IgD-negative memory B cell (primary cell): Measurements from ENCODE around the gene MBNL2. TPM values are rescaled to one million over a fixed set of nuclear protein-coding genes. Genes with fewer than 3 reads are reported as not detected.

Source experiments
- H3K27ac Mint-ChIP-seq, 3 donors: one replicate each; pipeline ENCODE4 v1.8.0; 2020 to 2022; ENCODE audit warnings: mild to moderate bottlenecking in 3 of 3, mixed read lengths in 3 of 3, moderate library complexity in 1 of 3
- H3K27me3 Mint-ChIP-seq: one replicate; pipeline ENCODE4 v1.8.0; 2021; ENCODE audit warnings: mixed read lengths
- H3K36me3 Mint-ChIP-seq: one replicate; pipeline ENCODE4 v1.8.0; 2020; ENCODE audit warnings: mild to moderate bottlenecking, mixed read lengths
- H3K4me1 Mint-ChIP-seq, 3 donors: one replicate each; pipeline ENCODE4 v1.8.0; 2020 to 2022; ENCODE audit warnings: mixed read lengths in 3 of 3, mild to moderate bottlenecking in 1 of 3
- H3K4me3 Mint-ChIP-seq, 4 donors: one replicate each; pipeline ENCODE4 v1.8.0; 2020 to 2022; ENCODE audit warnings: mild to moderate bottlenecking in 4 of 4, mixed read lengths in 4 of 4, moderate library complexity in 3 of 4
- H3K9me3 Mint-ChIP-seq, 3 donors: one replicate each; pipeline ENCODE4 v1.8.0; 2020 to 2021; ENCODE audit warnings: mixed read lengths in 3 of 3, mild to moderate bottlenecking in 1 of 3
- polyA plus RNA-seq: library from polyadenylated mRNA; unstranded; fragments of 300-500 nt; fragmentation: Illumina TruSeq; gene quantifications from one replicate; pipeline ENCODE4 v1.2.3, GENCODE V29; 2021

MBNL2 gene
- polyA plus RNA-seq, 1 donor from 2014 or later, result 15.9 TPM

DNA sequence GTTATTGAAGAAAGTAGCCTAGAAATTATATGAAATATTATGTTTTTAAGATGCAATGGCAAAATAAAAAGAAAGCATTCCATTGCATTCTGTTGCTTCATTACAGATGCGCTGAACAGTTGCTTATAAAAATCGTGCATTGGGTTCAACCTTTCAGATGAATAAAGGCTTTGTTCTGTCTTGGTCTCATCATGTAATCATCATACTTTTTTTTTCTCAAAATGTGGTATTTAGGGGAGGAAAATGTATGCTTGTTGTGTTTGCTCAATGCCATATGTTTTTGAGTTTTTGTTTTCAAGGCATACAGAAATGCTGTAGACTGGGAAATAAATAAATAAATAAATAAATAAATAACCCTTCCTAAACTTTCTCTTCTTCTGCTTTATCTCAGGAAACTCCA, 1.1 kb upstream of the MBNL2 start:
- H3K9me3 Mint-ChIP-seq, result no peaks in the 10 kb centered on the region
- H3K4me3 Mint-ChIP-seq, result peak overlapping the region in 3 of 4 donors; percentile 25 to 89 (median 34)
- peaks cover 16 to 29% (median 26%) of the 10 kb centered on the region in 3 donors for H3K4me1 Mint-ChIP-seq
- no peaks in the 10 kb centered on the region for H3K36me3 Mint-ChIP-seq
- H3K27me3 Mint-ChIP-seq, result no peaks in the 10 kb centered on the region
- H3K27ac Mint-ChIP-seq, result peak overlapping the region in 1 of 3 donors; percentile 95

DNA sequence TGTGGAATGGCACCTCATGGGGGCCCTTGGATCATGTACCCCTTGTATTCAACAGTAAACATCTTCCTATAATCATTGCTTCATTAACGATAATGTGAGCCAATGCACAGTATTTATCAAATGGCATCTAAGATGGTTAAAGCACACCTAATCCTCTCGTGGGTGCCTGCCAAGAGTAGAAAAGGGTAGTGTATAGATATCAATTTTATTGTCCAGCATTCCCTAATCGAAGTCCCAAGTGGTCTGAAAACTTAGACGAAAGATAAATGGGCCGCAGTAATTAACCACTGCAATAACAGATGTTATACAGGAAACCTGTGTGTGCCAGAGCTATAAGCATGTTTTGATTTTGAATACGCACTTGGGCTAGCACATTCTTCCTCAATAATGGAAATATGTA, 667 bp upstream of the MBNL2 start:
- H3K36me3 Mint-ChIP-seq, result no peaks in the 10 kb centered on the region
- H3K27ac Mint-ChIP-seq, result peak overlapping the region in 2 of 3 donors; percentile 95
- peak overlapping the region in 3 of 4 donors; percentile 89 to 98 (median 97) for H3K4me3 Mint-ChIP-seq
- no peaks in the 10 kb centered on the region for H3K9me3 Mint-ChIP-seq
- H3K4me1 Mint-ChIP-seq, result peaks cover 17 to 33% (median 28%) of the 10 kb centered on the region in 3 donors
- H3K27me3 Mint-ChIP-seq, result no peaks in the 10 kb centered on the region

DNA sequence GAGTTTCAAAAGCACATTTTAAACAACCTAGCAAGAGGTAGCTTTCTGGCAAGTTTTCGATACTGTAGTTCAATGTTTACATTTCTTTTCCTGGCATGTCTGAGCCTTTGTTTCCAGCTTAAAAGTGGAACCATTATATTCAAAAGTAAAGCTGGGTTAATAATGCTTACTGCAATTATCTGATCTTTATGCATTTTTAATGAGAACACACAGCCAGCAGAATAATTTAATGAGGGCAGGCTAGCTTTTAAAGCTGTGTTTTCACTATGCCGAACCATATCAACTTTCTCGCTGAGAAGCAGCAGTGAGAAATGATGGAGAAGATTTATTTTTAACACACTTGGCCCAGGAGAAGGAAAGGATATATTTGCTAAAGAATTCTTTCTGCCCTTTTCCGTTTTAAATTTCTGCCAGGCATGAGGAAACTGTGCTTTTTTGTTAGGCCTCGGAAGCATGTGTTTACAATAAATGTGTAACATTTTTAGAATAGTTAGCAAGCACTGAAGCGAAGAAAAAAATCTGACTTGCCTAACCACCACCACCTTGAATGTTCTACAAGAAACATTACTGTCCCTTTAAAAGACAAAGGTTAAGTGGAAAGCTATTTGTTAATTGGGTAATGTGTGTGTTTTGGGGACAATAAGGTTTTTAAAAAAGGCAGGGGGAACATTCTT, 1.0 kb downstream of the MBNL2 start:
- no peaks in the 10 kb centered on the region for H3K36me3 Mint-ChIP-seq
- H3K4me3 Mint-ChIP-seq, result peak overlapping the region; percentile 89 to 98 (median 96)
- no peaks in the 10 kb centered on the region for H3K27me3 Mint-ChIP-seq
- no peaks in the 10 kb centered on the region for H3K9me3 Mint-ChIP-seq
- H3K27ac Mint-ChIP-seq, result peak overlapping the region; percentile 83 to 98 (median 95)
- H3K4me1 Mint-ChIP-seq, result peaks cover 25 to 44% (median 36%) of the 10 kb centered on the region in 3 donors

DNA sequence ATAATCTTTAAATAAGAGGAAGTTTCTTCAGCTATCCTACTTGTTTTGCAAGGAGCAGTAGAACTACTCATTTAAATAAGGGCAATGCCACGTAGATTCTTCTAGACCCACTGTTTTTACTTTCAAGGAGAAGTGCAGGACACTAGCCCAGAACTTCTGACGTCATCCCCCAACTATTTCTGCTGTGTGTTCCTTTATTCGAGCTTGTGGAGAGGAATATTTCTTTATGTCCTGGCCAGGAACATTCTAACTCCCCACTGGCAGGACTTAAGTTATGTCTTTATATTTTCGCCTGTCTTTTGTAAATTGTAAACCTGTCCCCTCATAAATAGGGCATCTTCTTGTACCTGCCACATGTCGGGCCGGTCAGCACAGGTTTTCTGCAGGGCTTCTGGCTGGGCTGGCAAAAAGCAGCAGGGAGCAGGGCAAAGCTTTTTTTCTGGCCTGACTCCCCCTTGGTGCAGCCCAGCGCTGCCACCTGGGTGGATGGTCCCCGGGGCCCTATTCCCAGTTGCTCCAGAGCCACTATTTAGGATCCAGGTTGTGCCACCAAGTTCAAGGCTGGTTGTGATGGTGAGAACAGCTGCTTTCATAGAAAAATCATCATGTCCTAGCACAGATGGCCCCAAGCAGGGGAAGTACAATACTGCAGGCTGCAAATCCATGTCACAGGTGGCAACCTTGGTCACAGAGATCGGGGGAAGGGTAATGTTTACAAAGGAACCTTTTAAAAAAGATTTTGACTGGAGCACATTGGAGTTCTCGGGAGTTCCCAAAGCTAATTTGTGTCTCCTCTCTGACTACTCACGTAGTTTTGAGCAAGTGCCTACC, 1.8 kb downstream of the MBNL2 start:
- Mint-ChIP-seq H3K27me3 (no peaks in the 10 kb centered on the region), H3K27ac (peak overlapping the region; percentile 83 to 98 (median 95)), H3K36me3 (no peaks in the 10 kb centered on the region), H3K9me3 (no peaks in the 10 kb centered on the region), H3K4me1 (peaks cover 25 to 44% (median 36%) of the 10 kb centered on the region in 3 donors), H3K4me3 (peak overlapping the region; percentile 89 to 98 (median 96))

DNA sequence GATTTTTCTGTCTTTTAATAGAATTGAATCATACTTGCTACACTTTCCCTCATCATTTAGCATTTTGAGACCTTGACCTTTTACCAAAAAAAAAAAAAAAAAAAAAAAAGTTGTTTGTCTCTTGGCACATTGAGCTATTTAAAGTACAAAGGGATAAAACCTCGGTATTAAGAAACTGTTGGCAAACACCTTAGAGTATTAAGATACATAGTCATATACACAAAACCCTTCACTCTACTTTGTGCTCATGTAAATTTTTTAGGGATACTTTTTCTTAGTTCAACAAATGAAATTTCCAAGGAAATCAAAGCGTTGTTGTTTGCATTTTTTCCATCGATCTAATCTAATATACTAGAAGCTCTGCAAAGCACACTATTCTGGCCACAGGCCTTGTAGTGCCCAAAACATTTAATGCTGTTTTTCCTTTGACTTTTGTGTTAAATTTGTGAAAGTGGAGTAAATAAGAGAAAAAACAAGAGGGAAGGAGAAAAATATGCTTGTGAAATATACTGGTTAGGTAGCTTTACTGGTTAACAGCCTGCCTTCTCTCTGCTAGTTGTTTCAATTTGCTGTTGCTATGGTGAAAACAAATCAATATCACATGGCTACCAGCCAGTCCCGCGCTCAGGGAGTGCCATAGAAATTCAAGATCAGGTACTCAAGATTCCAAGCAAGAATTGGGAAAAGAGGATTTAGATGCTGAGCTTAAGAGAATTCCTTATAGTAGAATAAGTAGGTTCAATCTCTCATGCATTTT, 2.6 kb downstream of the MBNL2 start:
- Mint-ChIP-seq H3K27ac (peak overlapping the region; percentile 83 to 98 (median 95)), H3K36me3 (peaks cover 1% of the 10 kb centered on the region), H3K4me1 (peaks cover 26 to 49% (median 42%) of the 10 kb centered on the region in 3 donors), H3K27me3 (no peaks in the 10 kb centered on the region), H3K4me3 (peak overlapping the region; percentile 89 to 98 (median 96)), H3K9me3 (no peaks in the 10 kb centered on the region)

DNA sequence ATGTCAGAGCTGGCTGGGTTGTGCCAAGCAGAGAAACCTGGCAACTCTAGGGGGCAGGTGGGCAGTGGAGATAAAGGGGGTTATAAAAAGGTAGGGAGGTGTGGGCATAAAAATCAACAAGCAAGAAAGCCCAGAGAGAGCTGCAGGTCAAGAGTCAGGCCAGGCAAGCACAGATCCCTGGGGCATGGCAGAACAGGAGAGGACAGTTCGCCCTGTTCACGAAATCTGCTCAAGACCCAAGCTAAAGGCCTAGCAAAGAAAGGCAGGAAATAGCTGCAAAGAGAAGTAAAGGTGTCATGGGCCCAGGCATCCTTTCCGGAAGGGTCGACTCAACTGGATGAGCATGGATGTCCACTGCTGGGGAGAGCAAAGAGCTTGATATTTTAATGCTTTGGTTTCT, 3.4 kb downstream of the MBNL2 start:
- H3K27me3 Mint-ChIP-seq, result no peaks in the 10 kb centered on the region
- H3K9me3 Mint-ChIP-seq, result no peaks in the 10 kb centered on the region
- peak overlapping the region; percentile 83 to 98 (median 95) for H3K27ac Mint-ChIP-seq
- H3K4me1 Mint-ChIP-seq, result peaks cover 33 to 54% (median 48%) of the 10 kb centered on the region in 3 donors
- peak overlapping the region; percentile 89 to 98 (median 96) for H3K4me3 Mint-ChIP-seq
- peaks cover 2% of the 10 kb centered on the region for H3K36me3 Mint-ChIP-seq

DNA sequence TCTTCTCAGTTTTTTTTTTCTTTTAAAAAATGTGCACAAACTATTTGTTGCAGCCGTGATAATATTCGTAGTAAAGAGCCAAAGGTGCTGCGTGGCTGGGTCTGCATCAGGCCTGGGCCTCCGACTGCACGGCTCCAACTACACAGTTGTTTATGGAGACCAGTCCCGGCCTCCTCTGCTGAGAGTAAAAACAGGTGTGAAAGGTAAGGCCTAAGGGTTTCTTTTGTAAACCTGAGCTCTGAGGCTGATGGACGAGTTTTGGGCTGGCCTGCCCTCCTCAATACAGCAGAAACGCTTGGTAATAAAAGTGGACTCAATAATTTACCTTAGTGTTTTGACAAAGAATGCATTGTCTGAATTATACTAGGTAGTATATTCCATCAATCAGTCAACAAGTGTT, 3.9 kb downstream of the MBNL2 start:
- Mint-ChIP-seq H3K27ac (peak overlapping the region in 2 of 3 donors; percentile 95 to 98), H3K4me1 (peaks cover 33 to 55% (median 53%) of the 10 kb centered on the region in 3 donors), H3K36me3 (peaks cover 2% of the 10 kb centered on the region), H3K9me3 (no peaks in the 10 kb centered on the region), H3K4me3 (peak overlapping the region; percentile 89 to 98 (median 96)), H3K27me3 (no peaks in the 10 kb centered on the region)

DNA sequence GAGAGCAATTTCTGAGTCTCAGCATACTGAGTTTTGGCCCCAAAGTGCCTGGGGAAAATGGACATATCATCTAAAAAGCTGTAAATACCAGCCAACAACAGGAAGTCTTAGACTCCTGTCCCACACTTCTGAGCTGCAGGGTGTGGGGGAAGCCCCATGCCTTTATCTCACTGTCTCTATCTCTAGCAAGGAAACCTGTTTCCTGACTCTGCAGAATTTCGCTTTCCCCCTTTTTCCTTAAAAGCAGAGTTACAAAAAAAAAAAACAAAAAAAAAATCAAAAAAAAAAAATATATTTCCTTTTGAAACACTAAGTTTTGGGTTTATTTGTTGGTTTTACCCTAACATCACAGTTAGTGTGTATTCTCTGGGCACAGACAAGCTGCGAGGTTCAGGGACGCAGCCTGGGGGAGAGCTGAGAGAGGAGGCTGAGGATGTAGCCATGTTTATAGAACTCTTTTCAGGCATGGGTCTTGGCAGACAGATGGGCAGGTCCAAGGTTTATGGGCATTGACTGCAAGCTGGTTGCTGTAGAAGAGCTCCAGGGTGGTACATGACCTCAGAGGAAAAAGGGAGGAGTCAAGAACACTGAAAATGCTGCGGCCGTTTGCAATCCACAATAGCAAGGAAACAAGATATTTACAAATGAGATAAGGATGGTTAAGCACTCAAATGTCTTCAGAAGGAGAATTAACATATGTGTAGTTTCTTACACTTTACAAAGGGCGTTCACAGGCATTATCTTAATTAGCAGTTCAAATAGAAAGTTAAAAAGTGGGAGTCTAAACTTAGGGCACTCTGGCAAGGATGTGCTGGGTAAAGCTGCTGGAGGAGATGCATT, 4.9 kb downstream of the MBNL2 start:
- peak overlapping the region; percentile 48 to 84 (median 68) for H3K4me3 Mint-ChIP-seq
- no peaks in the 10 kb centered on the region for H3K27me3 Mint-ChIP-seq
- H3K4me1 Mint-ChIP-seq, result peaks cover 33 to 55% (median 54%) of the 10 kb centered on the region in 3 donors
- peaks cover 2% of the 10 kb centered on the region for H3K36me3 Mint-ChIP-seq
- H3K27ac Mint-ChIP-seq, result peak overlapping the region in 2 of 3 donors; percentile 61 to 80
- H3K9me3 Mint-ChIP-seq, result no peaks in the 10 kb centered on the region

DNA sequence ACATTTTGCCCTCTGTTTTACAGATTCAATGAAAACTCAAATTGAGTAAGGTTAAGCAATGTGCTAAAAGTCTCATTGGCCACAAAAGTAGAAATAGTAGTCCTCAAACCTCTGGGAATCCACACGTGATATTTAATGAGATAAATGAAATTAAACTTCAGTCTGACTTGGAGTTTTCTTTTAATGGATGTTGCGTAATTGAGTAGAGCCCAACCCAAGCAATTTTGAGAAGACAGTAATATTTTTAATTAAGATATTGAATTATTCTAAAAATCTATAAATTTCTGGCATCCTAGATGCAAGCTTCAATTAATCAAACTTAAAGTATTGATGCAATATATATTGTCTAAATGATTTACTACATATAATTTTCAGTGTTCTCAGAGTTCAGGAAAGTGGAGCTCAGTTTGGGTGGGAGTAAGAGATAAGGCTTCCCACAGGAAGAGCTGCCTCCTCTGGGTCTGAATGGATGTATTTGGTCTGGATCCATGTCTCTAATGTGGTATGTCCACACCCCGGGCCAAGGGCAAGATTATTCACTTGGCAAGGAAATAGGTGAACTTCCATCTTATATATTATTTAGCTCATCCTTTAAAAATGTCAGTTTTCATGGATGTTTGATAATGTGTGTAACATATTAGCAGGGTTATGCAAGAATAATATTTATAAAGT, 6.9 kb downstream of the MBNL2 start:
- H3K4me1 Mint-ChIP-seq, result peaks cover 39 to 54% (median 47%) of the 10 kb centered on the region in 3 donors
- H3K4me3 Mint-ChIP-seq, result no peak overlapping the region
- no peaks in the 10 kb centered on the region for H3K9me3 Mint-ChIP-seq
- no peaks in the 10 kb centered on the region for H3K27me3 Mint-ChIP-seq
- peaks cover 2% of the 10 kb centered on the region for H3K36me3 Mint-ChIP-seq
- no peak overlapping the region for H3K27ac Mint-ChIP-seq

DNA sequence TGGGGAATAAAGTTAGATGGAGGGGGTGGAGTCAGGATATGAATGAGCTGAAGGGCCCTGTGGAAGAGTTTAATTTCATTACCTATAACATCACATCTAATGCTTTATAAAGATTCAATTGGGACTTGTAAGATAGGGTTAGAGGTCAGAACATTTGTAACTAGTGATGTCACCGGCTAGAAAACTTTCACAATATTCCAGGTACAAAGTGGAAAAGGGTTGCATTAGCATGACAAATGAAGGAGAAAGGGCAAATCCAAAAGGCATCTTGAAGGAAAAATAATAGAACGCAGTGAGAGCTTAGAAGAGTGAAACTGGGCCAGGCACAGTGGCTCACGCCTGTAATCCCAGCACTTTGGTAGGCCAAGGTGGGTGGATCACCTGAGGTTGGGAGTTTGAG, 7.6 kb downstream of the MBNL2 start:
- Mint-ChIP-seq H3K36me3 (peaks cover 2% of the 10 kb centered on the region), H3K9me3 (no peaks in the 10 kb centered on the region), H3K27ac (peak overlapping the region in 1 of 3 donors; percentile 78), H3K27me3 (no peaks in the 10 kb centered on the region), H3K4me1 (peaks cover 37 to 52% (median 46%) of the 10 kb centered on the region in 3 donors), H3K4me3 (peak overlapping the region in 1 of 4 donors; percentile 70)

DNA sequence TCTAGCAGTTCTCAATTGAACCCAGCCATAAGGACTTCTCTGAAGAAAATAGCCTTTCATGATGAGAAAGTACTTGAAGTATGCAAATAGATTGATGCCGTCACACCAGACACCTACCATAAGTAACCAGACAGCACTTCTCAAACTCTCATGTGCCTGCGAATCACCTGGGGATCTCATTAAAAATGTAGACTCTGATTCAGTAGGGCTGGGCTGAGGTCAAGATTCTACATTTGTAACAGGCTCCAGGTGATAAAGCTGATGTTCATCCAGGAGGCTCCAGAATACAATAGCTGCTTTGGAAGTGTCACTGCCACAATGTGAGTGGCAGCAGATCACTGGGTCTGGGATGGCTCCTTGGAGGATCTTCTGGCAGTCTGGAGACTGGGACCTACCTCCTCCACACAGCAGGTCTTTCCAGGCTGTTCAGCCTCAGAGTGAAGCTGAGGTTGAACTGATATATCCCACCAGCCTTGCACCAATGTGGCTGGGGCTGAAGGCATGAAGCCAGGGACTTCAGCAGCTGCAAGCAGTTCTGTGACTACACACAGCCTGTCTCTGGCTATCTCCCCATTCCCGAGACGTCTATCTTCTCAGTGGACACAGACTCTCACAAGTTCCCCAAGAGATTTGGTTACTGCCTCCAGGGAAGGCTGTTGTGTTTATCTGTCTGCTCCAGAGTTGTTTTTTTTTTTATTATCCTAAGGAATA, 9.1 kb downstream of the MBNL2 start:
- Mint-ChIP-seq H3K36me3 (peaks cover 4% of the 10 kb centered on the region), H3K4me3 (no peak overlapping the region), H3K4me1 (peaks cover 26 to 41% (median 34%) of the 10 kb centered on the region in 3 donors), H3K27ac (peak overlapping the region in 1 of 3 donors; percentile 64), H3K9me3 (no peaks in the 10 kb centered on the region), H3K27me3 (no peaks in the 10 kb centered on the region)

DNA sequence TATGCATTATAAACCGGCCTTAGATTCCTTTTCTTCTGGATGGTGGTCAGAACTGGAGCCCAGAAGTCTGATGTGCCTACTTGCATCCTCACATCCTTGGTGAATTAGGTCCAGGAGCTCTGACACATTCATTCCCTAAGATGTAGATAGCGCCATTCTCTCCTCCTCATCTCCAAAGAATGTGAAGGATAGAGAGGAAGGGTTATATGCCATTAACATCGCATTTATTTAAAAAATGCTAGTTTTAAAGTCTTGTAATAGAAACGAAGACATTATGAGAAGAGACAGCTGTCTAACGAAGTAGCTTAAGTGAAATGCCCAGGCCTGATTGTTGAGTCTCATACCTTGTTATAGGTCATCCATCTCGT, 9.7 kb downstream of the MBNL2 start:
- H3K27ac Mint-ChIP-seq, result peak overlapping the region in 1 of 3 donors; percentile 64
- no peaks in the 10 kb centered on the region for H3K9me3 Mint-ChIP-seq
- H3K4me1 Mint-ChIP-seq, result peaks cover 21 to 40% (median 34%) of the 10 kb centered on the region in 3 donors
- peaks cover 4% of the 10 kb centered on the region for H3K36me3 Mint-ChIP-seq
- H3K4me3 Mint-ChIP-seq, result no peak overlapping the region
- no peaks in the 10 kb centered on the region for H3K27me3 Mint-ChIP-seq

DNA sequence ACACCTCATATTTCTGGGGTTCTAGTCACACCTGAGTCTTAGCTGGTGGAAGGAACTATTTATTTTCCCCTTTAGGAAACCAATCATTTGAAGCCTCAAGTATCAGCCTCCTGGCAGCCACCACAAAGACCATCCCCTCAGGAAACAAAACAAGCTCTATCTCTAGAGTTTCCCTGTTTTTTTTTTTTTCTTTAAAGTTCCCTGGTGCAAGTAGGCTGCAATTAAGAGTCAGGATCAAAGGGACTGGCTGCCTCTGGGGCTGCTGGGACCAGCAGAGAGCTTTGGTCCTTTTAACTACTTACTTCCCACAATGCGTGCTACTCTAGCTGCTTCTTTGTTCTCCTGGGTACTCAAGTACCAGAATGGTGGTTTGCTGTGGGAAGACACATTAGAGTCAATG, 11.4 kb downstream of the MBNL2 start:
- no peak overlapping the region for H3K27ac Mint-ChIP-seq
- H3K27me3 Mint-ChIP-seq, result no peaks in the 10 kb centered on the region
- H3K4me3 Mint-ChIP-seq, result no peak overlapping the region
- peaks cover 7% of the 10 kb centered on the region for H3K36me3 Mint-ChIP-seq
- H3K9me3 Mint-ChIP-seq, result no peaks in the 10 kb centered on the region
- peaks cover 30 to 44% (median 41%) of the 10 kb centered on the region in 3 donors for H3K4me1 Mint-ChIP-seq
